ENCODE results near the gene KNDC1.
"Not testable (repeated sequence)": the region's sequence is repeated elsewhere in the genome, so short reads cannot be mapped to it uniquely, and the experiment has no call there.

KNDC1 gene

GRCh38 chr10:133133471-133134231, 26.4 kb upstream of the KNDC1 start:
- Histone ChIP-seq H3K9me2 (replicated peaks; ENCODE audit: insufficient read depth, low read length) (no peaks in the 10 kb centered on the region), H3K27me3 (replicated peaks; ENCODE audit: insufficient read depth, low read length) (peaks cover 9% of the 10 kb centered on the region; the same call in 1 of the 2 replicates), H3K4me1 (ENCODE audit: low read length) (no peaks in the 10 kb centered on the region), H3K79me2 (ENCODE audit: low read length) (no peaks in the 10 kb centered on the region), H3K4me2 (ENCODE audit: low read depth, low read length) (no peak overlapping the region), H2AFZ (ENCODE audit: low read length) (no peak overlapping the region), H3K9me3 (replicated peaks; ENCODE audit: insufficient read depth, low read length) (no peaks in the 10 kb centered on the region), H3K36me3 (replicated peaks; ENCODE audit: insufficient read depth, low read length) (no peaks in the 10 kb centered on the region), H3K9ac (ENCODE audit: low read length) (no peak overlapping the region), H3K4me3 (ENCODE audit: low read length) (no peak overlapping the region), H3F3A (ENCODE audit: insufficient read depth, low read length) (no peaks in the 10 kb centered on the region), H3K27ac (ENCODE audit: low read length) (no peak overlapping the region), H4K20me1 (ENCODE audit: insufficient read depth, low read length) (no peaks in the 10 kb centered on the region)
- no peak for TF ChIP-seq EZH2 (optimal IDR thresholded peaks at IDR 0.05; ENCODE audit: low read depth, low read length)
- TF ChIP-seq EZH2phosphoT487 (IDR thresholded peaks at IDR 0.05; ENCODE audit: low read length): no peak
- TF ChIP-seq, protein P1, sequence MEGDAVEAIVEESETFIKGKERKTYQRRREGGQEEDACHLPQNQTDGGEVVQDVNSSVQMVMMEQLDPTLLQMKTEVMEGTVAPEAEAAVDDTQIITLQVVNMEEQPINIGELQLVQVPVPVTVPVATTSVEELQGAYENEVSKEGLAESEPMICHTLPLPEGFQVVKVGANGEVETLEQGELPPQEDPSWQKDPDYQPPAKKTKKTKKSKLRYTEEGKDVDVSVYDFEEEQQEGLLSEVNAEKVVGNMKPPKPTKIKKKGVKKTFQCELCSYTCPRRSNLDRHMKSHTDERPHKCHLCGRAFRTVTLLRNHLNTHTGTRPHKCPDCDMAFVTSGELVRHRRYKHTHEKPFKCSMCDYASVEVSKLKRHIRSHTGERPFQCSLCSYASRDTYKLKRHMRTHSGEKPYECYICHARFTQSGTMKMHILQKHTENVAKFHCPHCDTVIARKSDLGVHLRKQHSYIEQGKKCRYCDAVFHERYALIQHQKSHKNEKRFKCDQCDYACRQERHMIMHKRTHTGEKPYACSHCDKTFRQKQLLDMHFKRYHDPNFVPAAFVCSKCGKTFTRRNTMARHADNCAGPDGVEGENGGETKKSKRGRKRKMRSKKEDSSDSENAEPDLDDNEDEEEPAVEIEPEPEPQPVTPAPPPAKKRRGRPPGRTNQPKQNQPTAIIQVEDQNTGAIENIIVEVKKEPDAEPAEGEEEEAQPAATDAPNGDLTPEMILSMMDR (IDR thresholded peaks at IDR 0.05; ENCODE audit: low read length): no peak
- DNase-seq: no peak

- H3K27ac ChIP-seq (ENCODE audit: low read length): no peak overlapping the region
- H3F3A ChIP-seq (ENCODE audit: insufficient read depth, low read length): no peaks in the 10 kb centered on the region
- no peaks in the 10 kb centered on the region for H3K9me2 ChIP-seq (replicated peaks; ENCODE audit: insufficient read depth, low read length)
- DNase-seq: no peak
- TF ChIP-seq EZH2phosphoT487 (IDR thresholded peaks at IDR 0.05; ENCODE audit: low read length) (no peak), EZH2 (optimal IDR thresholded peaks at IDR 0.05; ENCODE audit: low read depth, low read length) (no peak)
- TF ChIP-seq, protein P1 (IDR thresholded peaks at IDR 0.05; ENCODE audit: low read length): no peak
- no peaks in the 10 kb centered on the region for H3K9me3 ChIP-seq (replicated peaks; ENCODE audit: insufficient read depth, low read length)
- H3K9ac ChIP-seq (ENCODE audit: low read length): no peak overlapping the region
- H3K4me3 ChIP-seq (ENCODE audit: low read length): no peak overlapping the region
- no peaks in the 10 kb centered on the region for H3K36me3 ChIP-seq (replicated peaks; ENCODE audit: insufficient read depth, low read length)
- no peak overlapping the region for H3K4me2 ChIP-seq (ENCODE audit: low read depth, low read length)
- peaks cover 9% of the 10 kb centered on the region; the same call in 1 of the 2 replicates for H3K27me3 ChIP-seq (replicated peaks; ENCODE audit: insufficient read depth, low read length)
- H2AFZ ChIP-seq (ENCODE audit: low read length): no peak overlapping the region
- no peaks in the 10 kb centered on the region for H3K4me1 ChIP-seq (ENCODE audit: low read length)
- no peaks in the 10 kb centered on the region for H4K20me1 ChIP-seq (ENCODE audit: insufficient read depth, low read length)
- no peaks in the 10 kb centered on the region for H3K79me2 ChIP-seq (ENCODE audit: low read length)
Measured at GRCh38 chr10:133134411-133135115, 25.5 kb upstream of the KNDC1 start.

DNA sequence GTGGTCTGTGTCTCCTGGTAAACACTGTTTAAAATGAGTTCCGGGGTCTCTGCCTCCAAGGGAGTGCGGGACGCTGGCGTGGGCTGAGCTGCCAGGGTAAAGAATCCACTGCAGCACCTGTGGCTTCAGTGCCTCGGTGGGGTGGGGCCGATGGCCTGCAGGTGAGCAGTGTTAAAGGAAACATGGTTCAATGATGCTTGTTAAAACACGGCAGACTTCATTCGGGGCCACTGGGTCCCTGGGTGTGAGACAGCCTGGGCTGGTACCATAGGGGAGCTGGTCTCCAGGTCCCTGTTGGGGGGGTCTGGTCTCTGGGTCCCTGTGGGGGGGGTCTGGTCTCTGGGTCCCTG, 24.9 kb upstream of the KNDC1 start:
- Histone ChIP-seq H3K9ac (ENCODE audit: low read length) (no peak overlapping the region), H3K79me2 (ENCODE audit: low read length) (no peaks in the 10 kb centered on the region), H3K36me3 (replicated peaks; ENCODE audit: insufficient read depth, low read length) (no peaks in the 10 kb centered on the region), H3K4me3 (ENCODE audit: low read length) (no peak overlapping the region), H3K27me3 (replicated peaks; ENCODE audit: insufficient read depth, low read length) (peaks cover 9% of the 10 kb centered on the region; the same call in 1 of the 2 replicates), H3K27ac (ENCODE audit: low read length) (no peak overlapping the region), H3K4me1 (ENCODE audit: low read length) (no peaks in the 10 kb centered on the region), H3K9me3 (replicated peaks; ENCODE audit: insufficient read depth, low read length) (no peaks in the 10 kb centered on the region), H2AFZ (ENCODE audit: low read length) (no peak overlapping the region), H4K20me1 (ENCODE audit: insufficient read depth, low read length) (no peaks in the 10 kb centered on the region), H3F3A (ENCODE audit: insufficient read depth, low read length) (no peaks in the 10 kb centered on the region), H3K4me2 (ENCODE audit: low read depth, low read length) (no peak overlapping the region), H3K9me2 (replicated peaks; ENCODE audit: insufficient read depth, low read length) (no peaks in the 10 kb centered on the region)
- no peak for TF ChIP-seq EZH2 (optimal IDR thresholded peaks at IDR 0.05; ENCODE audit: low read depth, low read length)
- TF ChIP-seq, protein P1 (IDR thresholded peaks at IDR 0.05; ENCODE audit: low read length): no peak
- no peak for TF ChIP-seq EZH2phosphoT487 (IDR thresholded peaks at IDR 0.05; ENCODE audit: low read length)
- no peak for DNase-seq

- DNase-seq; H3K9me3 ChIP-seq (replicated peaks; ENCODE audit: insufficient read depth, low read length); H4K20me1 ChIP-seq (ENCODE audit: insufficient read depth, low read length); H3K4me2 ChIP-seq (ENCODE audit: low read depth, low read length); H3F3A ChIP-seq (ENCODE audit: insufficient read depth, low read length); H3K79me2 ChIP-seq (ENCODE audit: low read length); H3K27ac ChIP-seq (ENCODE audit: low read length); H3K9ac ChIP-seq (ENCODE audit: low read length); H3K36me3 ChIP-seq (replicated peaks; ENCODE audit: insufficient read depth, low read length); H3K4me3 ChIP-seq (ENCODE audit: low read length); H3K9me2 ChIP-seq (replicated peaks; ENCODE audit: insufficient read depth, low read length); H2AFZ ChIP-seq (ENCODE audit: low read length); H3K4me1 ChIP-seq (ENCODE audit: low read length): not testable (repeated sequence)
- peaks cover 31% of the 10 kb centered on the region for H3K27me3 ChIP-seq (replicated peaks; ENCODE audit: insufficient read depth, low read length)
Measured at GRCh38 chr10:133137486-133138145, 22.4 kb upstream of the KNDC1 start.

Data from MM.1S (cell line).